Measurements from ENCODE around the gene CAMTA1. TPM values are rescaled to one million over a fixed set of nuclear protein-coding genes. Genes with fewer than 3 reads are reported as not detected.
"Not testable (repeated sequence)": the region's sequence is repeated elsewhere in the genome, so short reads cannot be mapped to it uniquely, and the experiment has no call there.

CAMTA1 gene
- polyA plus RNA-seq, 1 experiment = 23.1 TPM

GRCh38 chr1:6807782-6808181 is 22.5 kb downstream of the CAMTA1 start:
- H3K4me3 ChIP-seq (ENCODE audit: low read depth, low read length) = no peak overlapping the region
- H3K36me3 ChIP-seq (ENCODE audit: control insufficient read depth, insufficient read depth, low read length) = no peaks in the 10 kb centered on the region
- no peak for TF ChIP-seq CTCF (IDR thresholded peaks at IDR 0.05; ENCODE audit: insufficient read depth, low read depth, low read length)
- POLR2A ChIA-PET = no interaction called here
- CTCF ChIA-PET = no interaction called here
- no peak for DNase-seq (ENCODE audit: low read depth)
- H3K27me3 ChIP-seq (ENCODE audit: control insufficient read depth, insufficient read depth, low read length) = no peaks in the 10 kb centered on the region

- CTCF ChIA-PET = no interaction called here
- no peak for TF ChIP-seq CTCF (IDR thresholded peaks at IDR 0.05; ENCODE audit: insufficient read depth, low read depth, low read length)
- no peak for DNase-seq (ENCODE audit: low read depth)
- no peaks in the 10 kb centered on the region for H3K27me3 ChIP-seq (ENCODE audit: control insufficient read depth, insufficient read depth, low read length)
- POLR2A ChIA-PET = no interaction called here
- H3K36me3 ChIP-seq (ENCODE audit: control insufficient read depth, insufficient read depth, low read length) = no peaks in the 10 kb centered on the region
- H3K4me3 ChIP-seq (ENCODE audit: low read depth, low read length) = no peak overlapping the region
Observed at GRCh38 chr1:6809461-6809860, 24.2 kb downstream of the CAMTA1 start.

- H3K36me3 ChIP-seq (ENCODE audit: control insufficient read depth, insufficient read depth, low read length); H3K4me3 ChIP-seq (ENCODE audit: low read depth, low read length); POLR2A ChIA-PET; DNase-seq (ENCODE audit: low read depth); H3K27me3 ChIP-seq (ENCODE audit: control insufficient read depth, insufficient read depth, low read length): not testable (repeated sequence)
- CTCF ChIA-PET = interaction anchor here (1.2 kb wide), 1 partner anchor 80 kb away, joined by 4 read pairs; no protein-coding TSS in a partner anchor
Observed at GRCh38 chr1:6810146-6810734, 25.0 kb downstream of the CAMTA1 start.

GRCh38 chr1:6811583-6811982 is 26.3 kb downstream of the CAMTA1 start:
- POLR2A ChIA-PET = no interaction called here
- no peak for DNase-seq (ENCODE audit: low read depth)
- CTCF ChIA-PET = interaction anchor here (0.7 to 1.2 kb wide), 3 partner anchors 55 to 336 kb away, joined by 3 to 4 read pairs (median 3); no protein-coding TSS in a partner anchor
- no peak for TF ChIP-seq CTCF (IDR thresholded peaks at IDR 0.05; ENCODE audit: insufficient read depth, low read depth, low read length)
- Histone ChIP-seq H3K4me3 (ENCODE audit: low read depth, low read length) (no peak overlapping the region), H3K27me3 (ENCODE audit: control insufficient read depth, insufficient read depth, low read length) (no peaks in the 10 kb centered on the region), H3K36me3 (ENCODE audit: control insufficient read depth, insufficient read depth, low read length) (no peaks in the 10 kb centered on the region)

- DNase-seq (ENCODE audit: low read depth) = no peak
- Histone ChIP-seq H3K36me3 (ENCODE audit: control insufficient read depth, insufficient read depth, low read length) (no peaks in the 10 kb centered on the region), H3K4me3 (ENCODE audit: low read depth, low read length) (no peak overlapping the region), H3K27me3 (ENCODE audit: control insufficient read depth, insufficient read depth, low read length) (no peaks in the 10 kb centered on the region)
- no peak for TF ChIP-seq CTCF (IDR thresholded peaks at IDR 0.05; ENCODE audit: insufficient read depth, low read depth, low read length)
- CTCF ChIA-PET = no interaction called here
- POLR2A ChIA-PET = no interaction called here
Observed at GRCh38 chr1:6813165-6813564, 27.9 kb downstream of the CAMTA1 start.

- no peaks in the 10 kb centered on the region for H3K27me3 ChIP-seq (ENCODE audit: control insufficient read depth, insufficient read depth, low read length)
- no peak for DNase-seq (ENCODE audit: low read depth)
- CTCF ChIA-PET = no interaction called here
- H3K36me3 ChIP-seq (ENCODE audit: control insufficient read depth, insufficient read depth, low read length) = no peaks in the 10 kb centered on the region
- POLR2A ChIA-PET = interaction anchor here (0.5 kb wide), 1 partner anchor 1306 kb away, joined by 9 read pairs; no protein-coding TSS in a partner anchor
- TF ChIP-seq CTCF (IDR thresholded peaks at IDR 0.05; ENCODE audit: insufficient read depth, low read depth, low read length) = no peak
- H3K4me3 ChIP-seq (ENCODE audit: low read depth, low read length) = no peak overlapping the region
Observed at GRCh38 chr1:6815726-6816125, 30.5 kb downstream of the CAMTA1 start.
